GM12801 (cell line): ENCODE results near the gene HINFP.

Experiments
- TF ChIP-seq, protein P1 (sequence below): IDR thresholded peaks from one replicate; pipeline ENCODE4 v1.5.1; 2011; ENCODE audit warnings: control low read depth; ENCODE audit not compliant: insufficient read length; ENCODE audit errors: extremely low read depth

HINFP gene

DNA sequence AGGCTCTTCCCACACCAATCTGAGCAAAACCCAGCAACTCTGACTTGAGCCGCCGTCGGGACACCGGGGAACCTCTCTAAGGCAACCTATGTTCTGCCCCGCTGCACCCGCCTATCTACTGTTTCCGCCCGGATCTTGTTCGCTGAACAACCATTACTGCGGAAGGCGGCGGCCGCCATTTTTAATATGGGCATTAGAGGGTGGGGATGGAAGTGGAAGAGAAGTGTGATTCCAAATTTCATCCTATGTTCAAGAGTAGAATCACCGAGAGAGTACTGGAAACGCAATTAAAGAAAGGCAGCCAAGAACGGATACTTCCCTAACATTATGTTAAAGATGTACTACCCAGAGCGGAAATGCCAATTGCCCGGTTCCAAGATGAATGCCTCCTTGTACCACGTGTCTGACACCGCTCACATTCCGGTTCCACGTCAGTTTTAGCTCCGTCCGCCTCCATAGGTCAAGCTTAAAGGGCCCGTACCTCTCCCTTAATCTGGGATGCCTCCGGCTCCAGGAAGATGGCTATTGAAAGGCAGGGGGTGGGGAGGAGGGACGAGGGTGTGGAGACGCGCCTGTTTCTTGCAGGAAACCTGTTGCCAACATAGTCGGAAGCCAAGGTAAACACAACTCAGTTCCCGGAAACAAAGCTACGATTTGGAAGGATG is 19.5 kb upstream of the HINFP start, which contains the start of gene DPAGT1:
Gene DPAGT1, minus strand, starts transcription at position 95 of the 665 bp plus-strand sequence. CDS start 198 bp downstream, outside the sequence.
- TF ChIP-seq, protein P1, sequence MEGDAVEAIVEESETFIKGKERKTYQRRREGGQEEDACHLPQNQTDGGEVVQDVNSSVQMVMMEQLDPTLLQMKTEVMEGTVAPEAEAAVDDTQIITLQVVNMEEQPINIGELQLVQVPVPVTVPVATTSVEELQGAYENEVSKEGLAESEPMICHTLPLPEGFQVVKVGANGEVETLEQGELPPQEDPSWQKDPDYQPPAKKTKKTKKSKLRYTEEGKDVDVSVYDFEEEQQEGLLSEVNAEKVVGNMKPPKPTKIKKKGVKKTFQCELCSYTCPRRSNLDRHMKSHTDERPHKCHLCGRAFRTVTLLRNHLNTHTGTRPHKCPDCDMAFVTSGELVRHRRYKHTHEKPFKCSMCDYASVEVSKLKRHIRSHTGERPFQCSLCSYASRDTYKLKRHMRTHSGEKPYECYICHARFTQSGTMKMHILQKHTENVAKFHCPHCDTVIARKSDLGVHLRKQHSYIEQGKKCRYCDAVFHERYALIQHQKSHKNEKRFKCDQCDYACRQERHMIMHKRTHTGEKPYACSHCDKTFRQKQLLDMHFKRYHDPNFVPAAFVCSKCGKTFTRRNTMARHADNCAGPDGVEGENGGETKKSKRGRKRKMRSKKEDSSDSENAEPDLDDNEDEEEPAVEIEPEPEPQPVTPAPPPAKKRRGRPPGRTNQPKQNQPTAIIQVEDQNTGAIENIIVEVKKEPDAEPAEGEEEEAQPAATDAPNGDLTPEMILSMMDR = no peak

- TF ChIP-seq, protein P1 = no peak
Measured at GRCh38 chr11:119103793-119104192, 17.6 kb upstream of the HINFP start.

DNA sequence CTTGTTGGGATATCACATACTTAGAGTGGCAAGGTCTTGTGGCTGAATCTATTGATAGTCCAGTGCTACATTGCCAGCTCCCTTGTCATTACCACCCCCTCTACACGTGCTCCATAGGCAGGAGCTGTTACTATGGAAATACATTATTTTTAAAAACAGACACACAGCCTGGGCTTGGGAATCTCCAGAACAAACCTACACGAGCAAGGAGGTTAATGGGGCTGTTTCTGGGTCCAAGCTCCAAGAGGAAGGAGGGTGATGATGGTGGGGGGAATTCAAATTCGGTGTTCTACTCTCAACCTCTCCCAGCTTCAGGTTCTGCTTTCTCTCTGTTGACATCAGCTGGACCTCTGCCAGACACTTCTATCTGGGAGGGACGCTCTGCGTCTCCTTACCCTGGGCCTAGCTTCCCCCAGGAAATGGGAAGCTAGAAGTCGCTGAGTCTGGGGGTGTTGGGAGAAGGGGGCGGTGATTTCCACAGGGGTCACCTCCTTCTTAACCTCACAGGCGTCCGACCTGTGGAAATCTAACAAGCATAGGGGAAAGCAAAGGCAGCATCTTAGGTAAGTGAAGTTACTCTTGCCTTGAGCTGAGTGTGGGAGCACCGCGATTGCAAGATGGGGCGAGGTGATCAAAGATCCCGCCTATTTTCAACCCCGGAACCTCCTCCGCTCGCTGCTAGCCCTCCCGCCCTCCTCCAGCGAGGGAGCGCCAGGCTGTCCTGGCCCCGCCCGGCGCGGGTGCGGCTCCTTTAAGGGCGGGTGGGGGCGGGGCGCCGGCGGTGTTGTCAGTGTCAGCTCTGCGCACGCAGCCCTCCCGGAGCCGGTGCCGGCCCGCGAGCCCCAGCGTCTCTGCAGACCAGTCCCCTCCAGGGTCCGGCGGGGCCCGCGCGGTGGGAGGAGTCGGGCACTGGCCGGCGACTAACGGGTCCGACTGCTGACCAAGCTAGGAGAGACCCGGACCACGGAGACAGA is 14.5 kb upstream of the HINFP start, which contains the start of gene C2CD2L:
Gene C2CD2L, plus strand, starts transcription at position 781 of the 974 bp plus-strand sequence. CDS start 398 bp downstream, outside the sequence.
- TF ChIP-seq, protein P1 = no peak

DNA sequence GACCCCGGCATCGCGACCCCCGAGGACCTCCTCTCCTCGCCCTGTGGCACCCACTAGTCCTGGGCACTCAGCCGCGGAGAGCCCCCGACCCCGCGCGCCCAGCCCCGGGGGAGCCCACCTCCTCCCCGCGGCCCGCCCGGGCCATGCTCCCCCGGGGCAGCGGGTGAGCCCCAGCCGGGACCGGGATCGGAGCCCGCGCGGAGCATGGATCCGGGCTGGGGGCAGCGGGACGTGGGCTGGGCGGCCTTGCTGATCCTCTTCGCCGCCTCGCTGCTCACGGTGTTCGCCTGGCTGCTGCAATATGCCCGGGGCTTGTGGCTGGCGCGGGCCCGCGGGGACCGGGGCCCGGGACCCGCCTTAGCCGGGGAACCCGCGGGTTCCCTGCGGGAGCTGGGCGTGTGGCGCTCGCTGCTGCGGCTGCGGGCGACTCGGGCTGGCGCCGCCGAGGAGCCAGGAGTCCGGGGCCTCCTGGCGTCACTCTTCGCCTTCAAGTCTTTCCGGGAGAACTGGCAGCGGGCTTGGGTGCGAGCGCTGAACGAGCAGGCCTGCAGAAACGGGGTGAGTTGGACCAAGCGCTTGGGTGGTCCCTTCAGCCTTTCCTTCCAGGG is 13.7 kb upstream of the HINFP start:
- TF ChIP-seq, protein P1 = no peak

DNA sequence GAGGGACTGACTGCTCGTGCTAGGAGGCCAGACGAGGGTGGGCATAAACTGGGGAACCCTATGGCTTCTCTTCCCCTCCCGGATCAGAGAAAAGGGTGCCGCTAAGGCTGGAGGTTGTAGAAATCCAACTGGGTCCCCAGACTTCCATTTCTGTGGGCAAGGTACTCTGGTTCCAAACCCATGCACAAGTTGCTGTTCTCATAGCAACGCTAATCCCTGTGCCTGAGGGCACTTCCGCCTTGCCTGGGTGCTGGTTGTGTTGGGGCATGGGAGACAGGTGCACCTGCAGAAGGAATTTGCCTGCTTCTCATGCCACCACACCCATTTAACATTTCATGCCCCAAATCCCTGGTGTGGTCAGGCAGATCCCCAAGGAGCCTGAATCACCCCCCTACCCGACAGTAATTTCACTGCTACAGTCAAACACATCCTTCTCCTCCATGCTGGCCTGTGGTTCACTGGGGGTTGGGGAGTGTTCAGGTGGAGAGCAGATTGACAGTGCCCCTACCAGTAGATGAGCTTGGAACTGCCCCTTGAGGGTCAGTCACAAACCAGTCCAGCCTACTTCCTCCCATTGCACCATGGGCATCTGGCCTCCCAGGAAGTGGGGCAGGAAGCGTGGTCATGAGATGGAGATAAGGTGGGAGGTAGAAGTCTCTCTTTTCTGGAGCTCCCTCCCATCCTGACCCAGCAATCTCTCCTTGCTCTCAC is 13.1 kb upstream of the HINFP start:
- TF ChIP-seq, protein P1 = no peak

- TF ChIP-seq, protein P1 = no peak
Measured at GRCh38 chr11:119108857-119109221, 12.5 kb upstream of the HINFP start.

GRCh38 chr11:119109843-119110242 is 11.5 kb upstream of the HINFP start:
- TF ChIP-seq, protein P1 = no peak
